Brain microvascular endothelial cell (primary cell): ENCODE data around the gene PDSS2.
"Not testable (repeated sequence)": the region's sequence is repeated elsewhere in the genome, so short reads cannot be mapped to it uniquely, and the experiment has no call there.

ENCODE experiments used
- DNase-seq: peaks from one replicate; pipeline ENCODE4 v3.0.0-alpha.2; 2020
- H3K27ac ChIP-seq: fragments of 250-450 bp; sonication (Bioruptor Pico); 2 replicates; pipeline ENCODE4 v1.5.1; 2020; ENCODE audit warnings: mild to moderate bottlenecking, moderate library complexity
- H3K27me3 ChIP-seq: fragments of 250-450 bp; sonication (Bioruptor Pico); replicated peaks from 2 replicates; pipeline ENCODE4 v1.5.1; 2020; ENCODE audit warnings: mild to moderate bottlenecking
- H3K36me3 ChIP-seq: fragments of 250-450 bp; sonication (Bioruptor Pico); replicated peaks from 2 replicates; pipeline ENCODE4 v1.5.1; 2020; ENCODE audit warnings: mild to moderate bottlenecking
- H3K4me3 ChIP-seq: 2 replicates; pipeline ENCODE4 v1.5.1; 2011; ENCODE audit warnings: low read depth, mild to moderate bottlenecking, control low read depth, low read length, moderate library complexity
- CTCF ChIP-seq: IDR thresholded peaks from 2 replicates; pipeline ENCODE4 v1.5.1; 2011; ENCODE audit warnings: low read depth, mild to moderate bottlenecking, moderate library complexity, low read length, control low read depth, inconsistent platforms; ENCODE audit errors: missing control alignments
- in situ Hi-C: cut with HindIII; loops from 2 replicates; pipeline ENCODE4 v1.10.0; 2017; ENCODE audit warnings: low sequenced_read_pairs, low pct_ligation_motif_present

The PDSS2 gene

GRCh38 chr6:107202876-107203468, 256.4 kb downstream of the PDSS2 start:
- Histone ChIP-seq H3K4me3 (no peak overlapping the region), H3K27ac (no peak overlapping the region), H3K27me3 (no peaks in the 10 kb centered on the region), H3K36me3 (no peaks in the 10 kb centered on the region)
- no peak for DNase-seq
- no peak for TF ChIP-seq CTCF
- in situ Hi-C loops, result no loop called here

- H3K27ac ChIP-seq, result no peak overlapping the region
- in situ Hi-C loops, result no loop called here
- H3K4me3 ChIP-seq, result no peak overlapping the region
- H3K36me3 ChIP-seq, result no peaks in the 10 kb centered on the region
- H3K27me3 ChIP-seq, result no peaks in the 10 kb centered on the region
- no peak for DNase-seq
- no peak for TF ChIP-seq CTCF
Measured at GRCh38 chr6:107198631-107199416, 260.5 kb downstream of the PDSS2 start.

- no peak for DNase-seq
- no peak for TF ChIP-seq CTCF
- no peaks in the 10 kb centered on the region for H3K36me3 ChIP-seq
- no peaks in the 10 kb centered on the region for H3K27me3 ChIP-seq
- in situ Hi-C loops, result no loop called here
- H3K27ac ChIP-seq, result no peak overlapping the region
- no peak overlapping the region for H3K4me3 ChIP-seq
Measured at GRCh38 chr6:107196152-107196551, 263.2 kb downstream of the PDSS2 start.

GRCh38 chr6:107194723-107195122, 264.6 kb downstream of the PDSS2 start:
- DNase-seq, H3K27me3 ChIP-seq, H3K27ac ChIP-seq, H3K36me3 ChIP-seq, in situ Hi-C loops, H3K4me3 ChIP-seq: not testable (repeated sequence)

GRCh38 chr6:107192830-107193229, 266.5 kb downstream of the PDSS2 start:
- no peaks in the 10 kb centered on the region for H3K27me3 ChIP-seq
- in situ Hi-C loops, result no loop called here
- H3K4me3 ChIP-seq, result no peak overlapping the region
- DNase-seq, result no peak
- no peak overlapping the region for H3K27ac ChIP-seq
- TF ChIP-seq CTCF, result no peak
- H3K36me3 ChIP-seq, result no peaks in the 10 kb centered on the region

- TF ChIP-seq CTCF, result no peak
- H3K4me3 ChIP-seq, result no peak overlapping the region
- in situ Hi-C loops, result no loop called here
- no peak for DNase-seq
- no peaks in the 10 kb centered on the region for H3K27me3 ChIP-seq
- H3K36me3 ChIP-seq, result no peaks in the 10 kb centered on the region
- H3K27ac ChIP-seq, result no peak overlapping the region
Measured at GRCh38 chr6:107187630-107188029, 271.7 kb downstream of the PDSS2 start.
